Esophagus muscularis mucosa (tissue), 4 donors: ENCODE measurements around the gene BOLA1. TPM values are rescaled to one million over a fixed set of nuclear protein-coding genes. Genes with fewer than 3 reads are reported as not detected.
"Not testable (repeated sequence)": the region's sequence is repeated elsewhere in the genome, so short reads cannot be mapped to it uniquely, and the experiment has no call there.

ENCODE experiments used
- DNase-seq: peaks from one replicate; pipeline ENCODE4 v3.0.0-alpha.2; 2017; ENCODE audit errors: extremely low spot score
- H3K27ac ChIP-seq, 4 donors: fragments of 200-600 bp; sonication (generic); replicated peaks in 1 of 4; 1 replicate in 3 of 4; 2 replicates in 1 of 4; pipeline ENCODE4 v1.5.1; 2016 to 2019; ENCODE audit warnings: mild to moderate bottlenecking in 1 of 4
- H3K27me3 ChIP-seq, 4 donors: fragments of 200-600 bp; sonication (generic); one replicate each; pipeline versions ENCODE4 v1.5.1 to v1.6.0; 2016 to 2019
- H3K36me3 ChIP-seq, 4 donors: fragments of 200-600 bp; sonication (generic); one replicate each; pipeline ENCODE4 v1.5.1; 2016 to 2019
- H3K4me1 ChIP-seq, 4 donors: fragments of 200-600 bp; sonication (generic); one replicate each; pipeline ENCODE4 v1.5.1; 2016 to 2019
- H3K4me3 ChIP-seq, 4 donors: fragments of 200-600 bp; sonication (generic); 1 replicate in 2 of 4; 2 replicates in 2 of 4; pipeline ENCODE4 v1.5.1; 2016 to 2019; ENCODE audit warnings: mild to moderate bottlenecking in 4 of 4, moderate library complexity in 1 of 4
- H3K9me3 ChIP-seq, 4 donors: fragments of 200-600 bp; sonication (generic); 1 replicate in 3 of 4; 2 replicates in 1 of 4; pipeline ENCODE4 v1.5.1; 2016 to 2019
- EP300 ChIP-seq: sonication (generic); formaldehyde crosslinking; IDR thresholded peaks from one replicate; pipeline ENCODE4 v1.6.1; 2017; ENCODE audit warnings: antibody characterized with exemption
- POLR2A ChIP-seq: fragments of 450-650 bp; IDR thresholded peaks from one replicate; pipeline ENCODE4 v1.6.1; 2017; ENCODE audit warnings: antibody characterized with exemption, moderate library complexity, mild to moderate bottlenecking, low read depth
- POLR2AphosphoS5 ChIP-seq, 2 donors: sonication (generic); formaldehyde crosslinking; IDR thresholded peaks; one replicate each; pipeline ENCODE4 v1.6.1; 2017; ENCODE audit warnings: antibody characterized with exemption in 2 of 2
- WGBS: methylation state at CpG from one replicate; pipeline ENCODE4 v1.1.5; 2018; 5-methylcytosine and 5-hydroxymethylcytosine counted together
- intact Hi-C: fragments of 100-400 bp; cut with DNase I; formaldehyde crosslinking; loops from one replicate; pipeline ENCODE4 v1.15.1; 2023
- total RNA-seq, 4 donors: library from RNA; depleted of rRNA; stranded (reverse); fragments of >200 nt; gene quantifications; one replicate each; pipeline versions ENCODE4 v1.1.0 to v1.2.1, GENCODE V29; 2016
- TF ChIP-seq, protein P1 (sequence below), 3 experiments: fragments of 200-600 bp in 2 of 3; fragments of 450-650 bp in 1 of 3; sonication (generic) in 2 of 3; IDR thresholded peaks; one replicate each; pipeline ENCODE4 v1.5.1; 2017 to 2019; ENCODE audit warnings: antibody characterized with exemption in 3 of 3, mild to moderate bottlenecking in 2 of 3, moderate library complexity in 1 of 3

The BOLA1 gene
- total RNA-seq, 4 donors from 2014 or later = 31.1 to 45.8 (median 41.6) TPM

DNA sequence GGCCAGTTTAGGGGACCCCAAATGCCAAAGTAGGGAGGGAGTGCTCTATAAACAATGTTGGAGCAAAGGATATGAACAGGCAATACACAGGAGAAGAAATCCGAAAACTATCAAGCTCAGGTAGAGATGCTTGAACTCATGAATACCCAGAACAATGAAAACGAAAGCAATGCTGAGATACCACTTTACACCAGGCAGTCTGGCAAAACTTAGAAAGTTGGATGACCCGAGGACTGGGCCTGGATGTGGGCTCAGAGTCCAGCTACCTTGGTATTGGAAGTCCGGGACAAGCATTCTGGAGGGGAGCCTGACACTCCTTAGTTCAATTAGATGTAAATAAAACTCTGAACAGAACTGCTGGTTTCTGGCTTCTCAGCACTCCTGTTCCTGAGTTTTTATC is 26.3 kb upstream of the BOLA1 start:
- H3K4me1 ChIP-seq, H3K4me3 ChIP-seq, H3K36me3 ChIP-seq, intact Hi-C loops, DNase-seq, H3K9me3 ChIP-seq, H3K27me3 ChIP-seq, H3K27ac ChIP-seq: not testable (repeated sequence)
- no CpG with 5 or more reads among the region's 4 CpGs for WGBS

DNA sequence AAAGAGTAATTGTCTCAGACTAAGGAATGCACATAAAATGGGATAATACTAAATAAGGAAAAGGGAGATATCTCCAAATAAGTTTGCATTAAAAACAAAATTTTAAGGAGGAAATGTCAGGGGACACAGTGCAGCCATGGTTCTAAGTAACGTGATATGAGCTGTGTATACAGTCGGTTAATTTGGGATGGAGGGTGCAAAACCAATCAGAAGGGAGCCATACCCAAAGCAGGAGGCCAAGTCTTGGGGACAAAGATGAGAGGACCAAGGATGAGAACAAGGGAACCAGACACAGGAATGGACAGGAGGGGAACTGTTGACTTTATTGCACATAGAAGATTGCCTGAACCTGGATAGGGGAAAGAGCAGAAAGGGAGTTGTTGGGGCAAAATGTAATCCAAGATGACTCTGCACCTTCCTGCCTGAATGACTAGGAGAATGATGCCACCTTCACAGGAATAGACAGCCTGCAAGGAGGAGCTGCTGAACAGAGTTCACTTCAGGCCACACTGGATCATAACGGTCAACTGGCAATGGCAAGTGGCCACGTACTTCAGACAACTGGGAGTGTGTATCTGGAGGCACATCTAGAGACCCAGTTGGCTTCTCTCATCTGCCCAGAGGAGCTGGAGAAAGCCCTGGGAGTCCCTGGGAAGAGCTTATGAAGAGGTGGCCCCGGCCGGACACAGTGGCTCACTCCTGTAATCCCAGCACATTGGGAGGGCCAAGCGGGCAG is 22.0 kb upstream of the BOLA1 start:
- H3K27ac ChIP-seq = no peak overlapping the region
- H3K36me3 ChIP-seq = no peaks in the 10 kb centered on the region
- H3K4me1 ChIP-seq = no peaks in the 10 kb centered on the region
- H3K4me3 ChIP-seq = no peak overlapping the region
- no peak for DNase-seq
- H3K27me3 ChIP-seq = no peaks in the 10 kb centered on the region
- H3K9me3 ChIP-seq = no peaks in the 10 kb centered on the region
- WGBS = 98% methylated on average over 7 of the region's 7 CpGs
- intact Hi-C loops = no loop called here
- TF ChIP-seq POLR2A (no peak), POLR2AphosphoS5 (IDR thresholded peaks at IDR 0.05) (peak in 1 of 2 donors; percentile 37)

DNA sequence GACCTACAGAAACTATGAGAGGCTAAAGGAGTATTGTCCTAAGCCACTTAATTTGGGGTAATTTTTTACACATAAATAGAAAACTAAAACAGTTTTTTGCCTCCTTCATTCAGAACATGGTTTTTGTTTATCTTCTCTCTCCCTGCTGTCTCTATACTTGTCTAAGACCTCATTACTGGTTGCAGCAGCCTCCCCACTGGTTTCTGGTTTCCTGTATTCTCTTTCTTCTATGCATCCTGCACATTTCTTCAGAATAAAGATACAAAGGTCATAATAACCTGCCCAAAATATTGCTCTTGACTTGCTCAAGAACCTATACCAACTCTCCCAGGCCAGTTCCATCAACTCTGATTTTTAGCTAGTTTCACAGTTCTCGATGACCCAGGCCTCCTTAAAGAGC is 19.8 kb upstream of the BOLA1 start:
- no peak overlapping the region for H3K27ac ChIP-seq
- WGBS = 100% methylated on average over 1 of the region's 1 CpG
- no peak for DNase-seq
- peaks cover 12 to 18% (median 14%) of the 10 kb centered on the region in 4 donors for H3K4me1 ChIP-seq
- intact Hi-C loops = no loop called here
- H3K36me3 ChIP-seq = no peaks in the 10 kb centered on the region
- no peak overlapping the region for H3K4me3 ChIP-seq
- no peaks in the 10 kb centered on the region for H3K27me3 ChIP-seq
- no peaks in the 10 kb centered on the region for H3K9me3 ChIP-seq
- TF ChIP-seq, protein P1, sequence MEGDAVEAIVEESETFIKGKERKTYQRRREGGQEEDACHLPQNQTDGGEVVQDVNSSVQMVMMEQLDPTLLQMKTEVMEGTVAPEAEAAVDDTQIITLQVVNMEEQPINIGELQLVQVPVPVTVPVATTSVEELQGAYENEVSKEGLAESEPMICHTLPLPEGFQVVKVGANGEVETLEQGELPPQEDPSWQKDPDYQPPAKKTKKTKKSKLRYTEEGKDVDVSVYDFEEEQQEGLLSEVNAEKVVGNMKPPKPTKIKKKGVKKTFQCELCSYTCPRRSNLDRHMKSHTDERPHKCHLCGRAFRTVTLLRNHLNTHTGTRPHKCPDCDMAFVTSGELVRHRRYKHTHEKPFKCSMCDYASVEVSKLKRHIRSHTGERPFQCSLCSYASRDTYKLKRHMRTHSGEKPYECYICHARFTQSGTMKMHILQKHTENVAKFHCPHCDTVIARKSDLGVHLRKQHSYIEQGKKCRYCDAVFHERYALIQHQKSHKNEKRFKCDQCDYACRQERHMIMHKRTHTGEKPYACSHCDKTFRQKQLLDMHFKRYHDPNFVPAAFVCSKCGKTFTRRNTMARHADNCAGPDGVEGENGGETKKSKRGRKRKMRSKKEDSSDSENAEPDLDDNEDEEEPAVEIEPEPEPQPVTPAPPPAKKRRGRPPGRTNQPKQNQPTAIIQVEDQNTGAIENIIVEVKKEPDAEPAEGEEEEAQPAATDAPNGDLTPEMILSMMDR (IDR thresholded peaks at IDR 0.05) = no peak
- TF ChIP-seq POLR2AphosphoS5 (IDR thresholded peaks at IDR 0.05) (no peak), EP300 (no peak), POLR2A (no peak)

DNA sequence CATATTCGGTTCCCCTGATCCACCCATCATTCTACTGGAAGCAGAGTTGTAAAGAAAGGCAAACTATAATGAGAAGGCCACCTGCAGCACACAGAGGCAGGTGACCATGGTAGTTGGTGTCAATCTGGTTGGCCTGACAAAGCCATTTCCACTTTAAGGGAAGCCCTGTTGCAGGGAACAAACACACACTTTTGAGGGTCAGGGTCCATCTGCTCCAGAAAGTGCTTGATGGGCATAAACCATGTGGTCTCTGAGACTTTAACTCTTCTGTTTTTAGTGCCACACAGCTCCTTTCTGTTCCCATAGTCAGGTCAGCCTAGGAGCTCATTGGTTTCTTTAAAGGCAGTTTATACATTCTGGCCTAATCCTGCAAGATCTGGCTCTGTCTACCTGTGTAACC is 17.5 kb upstream of the BOLA1 start:
- no peak for DNase-seq
- Histone ChIP-seq H3K4me3 (no peak overlapping the region), H3K36me3 (no peaks in the 10 kb centered on the region), H3K27ac (no peak overlapping the region), H3K27me3 (peaks cover 0 to 3% (median 0%) of the 10 kb centered on the region in 4 donors), H3K4me1 (peaks cover 18 to 26% (median 21%) of the 10 kb centered on the region in 4 donors), H3K9me3 (no peaks in the 10 kb centered on the region)
- WGBS = 100% methylated on average over 1 of the region's 1 CpG
- TF ChIP-seq POLR2A (no peak), POLR2AphosphoS5 (IDR thresholded peaks at IDR 0.05) (no peak), EP300 (no peak)
- TF ChIP-seq, protein P1 (IDR thresholded peaks at IDR 0.05) = no peak
- intact Hi-C loops = no loop called here

DNA sequence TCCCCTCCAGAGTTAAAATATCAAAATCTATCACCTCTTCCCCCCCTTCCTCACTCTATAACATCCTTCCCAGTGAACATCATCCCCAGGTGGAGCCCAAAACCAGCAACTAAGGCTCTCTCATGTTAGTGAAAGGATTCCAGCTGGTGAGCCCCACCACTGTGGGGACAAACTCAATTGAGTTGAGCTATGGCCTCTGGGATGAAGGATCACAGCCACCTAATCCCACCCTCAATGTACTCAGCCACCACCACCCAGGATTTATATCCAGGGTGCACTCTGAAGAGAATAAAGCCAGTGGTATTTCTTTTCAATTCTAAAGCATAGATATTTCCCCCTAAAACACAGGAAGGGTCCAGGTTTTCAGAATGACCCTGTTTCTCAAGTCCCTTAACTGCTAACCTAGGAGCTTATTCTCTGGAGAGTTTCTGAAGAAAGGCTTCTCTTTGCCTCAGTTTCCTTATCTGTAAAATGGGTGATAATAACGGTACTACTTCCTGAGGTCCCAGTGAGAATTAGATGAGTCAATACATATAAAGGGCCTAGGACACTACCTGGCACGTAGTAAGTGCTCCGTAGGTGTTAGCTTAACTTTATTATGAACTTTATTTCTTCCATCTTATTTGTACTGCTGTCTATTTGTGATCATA is 15.6 kb upstream of the BOLA1 start:
- intact Hi-C loops = no loop called here
- Histone ChIP-seq H3K27ac (no peak overlapping the region), H3K9me3 (no peaks in the 10 kb centered on the region), H3K27me3 (peaks cover 0 to 3% (median 0%) of the 10 kb centered on the region in 4 donors), H3K4me1 (peaks cover 18 to 35% (median 21%) of the 10 kb centered on the region in 4 donors), H3K4me3 (peak overlapping the region in 1 of 4 donors; percentile 92), H3K36me3 (no peaks in the 10 kb centered on the region)
- 84% methylated on average over 3 of the region's 3 CpGs for WGBS
- DNase-seq = no peak
- TF ChIP-seq POLR2A (no peak), POLR2AphosphoS5 (IDR thresholded peaks at IDR 0.05) (no peak), EP300 (no peak)
- TF ChIP-seq, protein P1 (IDR thresholded peaks at IDR 0.05) = no peak
